Measurements from ENCODE around the gene OVCH1. TPM values are rescaled to one million over a fixed set of nuclear protein-coding genes. Genes with fewer than 3 reads are reported as not detected.

Gene OVCH1
- total and polyA plus RNA-seq, 10 of the 15 experiments (the other 5 are each of a cell fraction or from before 2014, with no cell fraction given), result 0.15 TPM; not detected in 9

- Histone ChIP-seq H3K79me2 (ENCODE audit: control insufficient read depth, insufficient read depth, low read length) (no peaks in the 10 kb centered on the region), H3K9me3 (replicated peaks; ENCODE audit: control insufficient read depth, insufficient read depth, low read length) (no peaks in the 10 kb centered on the region), H3K36me3 (ENCODE audit: control insufficient read depth in 2 of 2, insufficient read depth in 2 of 2, low read length in 1 of 2) (no peaks in the 10 kb centered on the region), H3K9ac (ENCODE audit: control insufficient read depth, insufficient read depth, low read length) (no peak overlapping the region), H3K27ac (ENCODE audit: control insufficient read depth, insufficient read depth) (no peak overlapping the region), H3K27me3 (replicated peaks in 1 of 2; ENCODE audit: control insufficient read depth in 2 of 2, insufficient read depth in 2 of 2, low read length in 1 of 2) (no peaks in the 10 kb centered on the region), H3K4me3 (no peak overlapping the region), H2AFZ (ENCODE audit: control insufficient read depth, low read depth, low read length) (no peak overlapping the region), H3K4me1 (ENCODE audit: control insufficient read depth, insufficient read depth, low read length) (peaks cover 3% of the 10 kb centered on the region; the same call in 1 of the 2 replicates), H3K4me2 (ENCODE audit: control insufficient read depth, insufficient read depth) (no peak overlapping the region), H4K20me1 (ENCODE audit: control insufficient read depth, insufficient read depth) (no peaks in the 10 kb centered on the region)
- FAIRE-seq (no peak), DNase-seq (ENCODE audit: low read depth, low spot score) (no peak), ATAC-seq (no peak)
- RAD21 ChIA-PET (ENCODE audit: unreplicated experiment), result interaction anchor here (0.8 to 1.7 kb wide), 3 partner anchors 10 to 75 kb away, joined by 3 to 6 read pairs (median 4); no protein-coding TSS in a partner anchor
- intact Hi-C loops (cut with micrococcal nuclease; ENCODE audit: unreplicated experiment), result loop anchor here (5.0 kb wide), 1 partner anchor 354 kb away; no protein-coding TSS in a partner anchor
- SMC1A ChIA-PET (ENCODE audit: uncharacterized antibody, unreplicated experiment), result interaction anchor here (0.6 to 1.6 kb wide), 3 partner anchors 21 to 64 kb away, joined by 3 to 4 read pairs (median 3); partner anchors contain the start of gene ERGIC2
- BruUV-seq (replicated peaks), result no TSS peak
- TF ChIP-seq GATAD2B (conservative IDR thresholded peaks at IDR 0.05; ENCODE audit: low read depth) (no peak), CEBPB (IDR thresholded peaks at IDR 0.05; ENCODE audit: borderline replicate concordance in 1 of 2, low read depth in 2 of 2, low read length in 2 of 2) (no peak), SMC3 (IDR thresholded peaks at IDR 0.05; ENCODE audit: borderline replicate concordance, low read length) (no peak), TCF12 (IDR thresholded peaks at IDR 0.05; ENCODE audit: low read depth, low read length) (no peak), BACH1 (IDR thresholded peaks at IDR 0.05; ENCODE audit: borderline replicate concordance) (no peak), PAX8 (IDR thresholded peaks at IDR 0.05) (no peak), STAT3 (IDR thresholded peaks at IDR 0.05; ENCODE audit: low read depth, low read length) (no peak), SUZ12 (IDR thresholded peaks at IDR 0.05; ENCODE audit: unreplicated experiment) (no peak), BCLAF1 (IDR thresholded peaks at IDR 0.05) (no peak), IRF3 (IDR thresholded peaks at IDR 0.05) (no peak), ZBTB4 (CRISPR knock-in tag; IDR thresholded peaks at IDR 0.05) (no peak), MYC (IDR thresholded peaks at IDR 0.05; ENCODE audit: insufficient read depth, insufficient read length, insufficient replicate concordance, low read length, severe bottlenecking) (no peak), ATF7 (IDR thresholded peaks at IDR 0.05; ENCODE audit: low read depth) (no peak), EP300 (IDR thresholded peaks at IDR 0.05; ENCODE audit: borderline replicate concordance in 1 of 2, control insufficient read depth in 1 of 2, low read depth in 2 of 2, low read length in 2 of 2) (no peak), POLR2A (IDR thresholded peaks at IDR 0.05; ENCODE audit: low read depth, low read length) (no peak), NFIC (IDR thresholded peaks at IDR 0.05; ENCODE audit: low read depth, low read length) (no peak), TBL1XR1 (IDR thresholded peaks at IDR 0.05; ENCODE audit: low read depth, low read length) (no peak)
- POLR2A ChIA-PET, result no interaction called here
- WGBS (ENCODE audit: insufficient coverage, insufficient replicate concordance, low lambda C conversion rate, missing lambda C conversion rate), result 17% methylated on average over 2 of the region's 2 CpGs
- CTCF ChIA-PET, result interaction anchor here (1.0 to 1.5 kb wide), 3 partner anchors 21 to 107 kb away, joined by 3 to 4 read pairs (median 4); no protein-coding TSS in a partner anchor
- in situ Hi-C loops (cut with MboI), result no loop called here
Observed at GRCh38 chr12:29426498-29426897, 71.0 kb downstream of the OVCH1 start.

All from GM12878 (cell line).